Mucosa of stomach (tissue), 1 donor: ENCODE measurements around the gene MGAT1.
A peak's percentile ranks its signal among the peaks of the same experiment; 100 is the strongest.
"Not testable (repeated sequence)": the region's sequence is repeated elsewhere in the genome, so short reads cannot be mapped to it uniquely, and the experiment has no call there.

Experiments used
- H3K27me3 ChIP-seq: one replicate; pipeline ENCODE4 v1.7.0; 2013; ENCODE audit warnings: mild to moderate bottlenecking, low read length; ENCODE audit not compliant: control insufficient read depth, insufficient read depth
- H3K36me3 ChIP-seq: one replicate; pipeline ENCODE4 v1.7.0; 2013; ENCODE audit warnings: low read length; ENCODE audit not compliant: control insufficient read depth, insufficient read depth
- H3K4me1 ChIP-seq: one replicate; pipeline ENCODE4 v1.7.0; 2013; ENCODE audit warnings: mild to moderate bottlenecking, low read length; ENCODE audit not compliant: control insufficient read depth, insufficient read depth
- H3K4me3 ChIP-seq: one replicate; pipeline ENCODE4 v1.7.0; 2013; ENCODE audit warnings: low read length
- H3K9ac ChIP-seq: one replicate; pipeline ENCODE4 v1.7.0; 2013; ENCODE audit warnings: mild to moderate bottlenecking, low read length, moderate library complexity
- H3K9me3 ChIP-seq: one replicate; pipeline ENCODE4 v1.7.0; 2013; ENCODE audit warnings: mild to moderate bottlenecking, low read length, moderate library complexity; ENCODE audit not compliant: control insufficient read depth
- donor health status: Pancreatic carcinoma.

The MGAT1 gene

GRCh38 chr5:180831139-180832093, 28.8 kb upstream of the MGAT1 start:
- peaks cover 7% of the 10 kb centered on the region for H3K36me3 ChIP-seq
- H3K9me3 ChIP-seq: no peaks in the 10 kb centered on the region
- H3K27me3 ChIP-seq: no peaks in the 10 kb centered on the region
- peak overlapping the region; percentile 99 for H3K9ac ChIP-seq
- peak overlapping the region; percentile 96 for H3K4me3 ChIP-seq
- H3K4me1 ChIP-seq: peaks cover 37% of the 10 kb centered on the region

GRCh38 chr5:180830253-180831138, 27.9 kb upstream of the MGAT1 start:
- Histone ChIP-seq H3K9me3 (no peaks in the 10 kb centered on the region), H3K9ac (peak overlapping the region; percentile 99), H3K4me1 (peaks cover 43% of the 10 kb centered on the region), H3K27me3 (no peaks in the 10 kb centered on the region), H3K36me3 (peaks cover 7% of the 10 kb centered on the region), H3K4me3 (peak overlapping the region; percentile 96)

GRCh38 chr5:180829726-180830125, 27.1 kb upstream of the MGAT1 start:
- Histone ChIP-seq H3K27me3 (no peaks in the 10 kb centered on the region), H3K36me3 (peaks cover 7% of the 10 kb centered on the region), H3K9me3 (no peaks in the 10 kb centered on the region), H3K4me3 (peak overlapping the region; percentile 96), H3K9ac (peak overlapping the region; percentile 99), H3K4me1 (peaks cover 47% of the 10 kb centered on the region)

- H3K4me3 ChIP-seq, H3K27me3 ChIP-seq, H3K36me3 ChIP-seq, H3K9ac ChIP-seq, H3K9me3 ChIP-seq: not testable (repeated sequence)
- H3K4me1 ChIP-seq: peaks cover 47% of the 10 kb centered on the region
Observed at GRCh38 chr5:180828756-180829531, 26.3 kb upstream of the MGAT1 start.

GRCh38 chr5:180827374-180827773, 24.8 kb upstream of the MGAT1 start:
- not testable (repeated sequence) for H3K9me3 ChIP-seq, H3K9ac ChIP-seq, H3K4me3 ChIP-seq, H3K27me3 ChIP-seq, H3K36me3 ChIP-seq
- peaks cover 40% of the 10 kb centered on the region for H3K4me1 ChIP-seq

GRCh38 chr5:180825768-180826525, 23.3 kb upstream of the MGAT1 start:
- H3K36me3 ChIP-seq: peaks cover 7% of the 10 kb centered on the region
- no peaks in the 10 kb centered on the region for H3K9me3 ChIP-seq
- H3K4me3 ChIP-seq: no peak overlapping the region
- peaks cover 34% of the 10 kb centered on the region for H3K4me1 ChIP-seq
- H3K9ac ChIP-seq: no peak overlapping the region
- no peaks in the 10 kb centered on the region for H3K27me3 ChIP-seq

GRCh38 chr5:180824630-180825476, 22.2 kb upstream of the MGAT1 start:
- Histone ChIP-seq H3K4me1 (peaks cover 25% of the 10 kb centered on the region), H3K36me3 (peaks cover 4% of the 10 kb centered on the region), H3K9me3 (no peaks in the 10 kb centered on the region), H3K27me3 (no peaks in the 10 kb centered on the region), H3K4me3 (no peak overlapping the region), H3K9ac (no peak overlapping the region)

GRCh38 chr5:180823940-180824629, 21.5 kb upstream of the MGAT1 start:
- no peaks in the 10 kb centered on the region for H3K27me3 ChIP-seq
- no peak overlapping the region for H3K9ac ChIP-seq
- no peak overlapping the region for H3K4me3 ChIP-seq
- no peaks in the 10 kb centered on the region for H3K36me3 ChIP-seq
- peaks cover 19% of the 10 kb centered on the region for H3K4me1 ChIP-seq
- H3K9me3 ChIP-seq: no peaks in the 10 kb centered on the region

- no peaks in the 10 kb centered on the region for H3K9me3 ChIP-seq
- no peaks in the 10 kb centered on the region for H3K36me3 ChIP-seq
- H3K4me3 ChIP-seq: no peak overlapping the region
- peaks cover 19% of the 10 kb centered on the region for H3K4me1 ChIP-seq
- no peaks in the 10 kb centered on the region for H3K27me3 ChIP-seq
- no peak overlapping the region for H3K9ac ChIP-seq
Observed at GRCh38 chr5:180823346-180823745, 20.7 kb upstream of the MGAT1 start.

- Histone ChIP-seq H3K4me3 (no peak overlapping the region), H3K27me3 (no peaks in the 10 kb centered on the region), H3K9me3 (no peaks in the 10 kb centered on the region), H3K4me1 (peaks cover 20% of the 10 kb centered on the region), H3K9ac (no peak overlapping the region), H3K36me3 (no peaks in the 10 kb centered on the region)
Observed at GRCh38 chr5:180821538-180821937, 18.9 kb upstream of the MGAT1 start.
